Measurements from ENCODE around the gene MED27.

DNA sequence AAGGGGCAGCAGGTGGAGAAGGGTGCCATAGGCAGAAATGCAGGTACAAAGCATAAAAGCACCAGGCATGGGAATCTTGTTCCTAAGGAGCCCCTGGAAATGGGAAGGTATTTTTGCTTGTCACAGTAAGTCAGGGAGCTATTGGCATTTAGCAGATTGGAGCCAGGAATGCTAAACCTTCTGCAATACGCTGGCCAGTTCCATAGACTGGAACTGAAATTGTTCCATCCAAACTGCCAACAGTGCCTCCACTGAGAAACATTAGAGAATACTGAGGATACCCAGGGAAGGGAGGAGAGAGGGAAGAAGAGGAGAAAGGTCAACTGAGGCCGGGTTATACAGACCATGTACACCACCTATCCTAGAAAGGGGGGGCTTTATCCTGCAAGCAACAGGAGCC, 162.7 kb downstream of the MED27 start:
- TF ChIP-seq CTCF (IDR thresholded peaks at IDR 0.05; ENCODE audit: borderline replicate concordance, extremely low read depth, low read length, poor library complexity, severe bottlenecking) (no peak), EZH2 (IDR thresholded peaks at IDR 0.05; ENCODE audit: borderline replicate concordance, low read depth, low read length, severe bottlenecking) (no peak)

Measured in DND-41 (cell line).